Thyroid gland (tissue), 4 donors: ENCODE results near the gene VPREB1. TPM values are rescaled to one million over a fixed set of nuclear protein-coding genes. Genes with fewer than 3 reads are reported as not detected.
"Not testable (repeated sequence)": the region's sequence is repeated elsewhere in the genome, so short reads cannot be mapped to it uniquely, and the experiment has no call there.

Experiments
- DNase-seq, 2 donors: peaks; one replicate each; pipeline ENCODE4 v3.0.0-alpha.2; 2019
- H3K27ac ChIP-seq, 3 donors: fragments of 200-600 bp; sonication (generic); 1 replicate in 2 of 3; 2 replicates in 1 of 3; pipeline ENCODE4 v1.5.1; 2016 to 2019; ENCODE audit warnings: mild to moderate bottlenecking in 1 of 3, moderate library complexity in 1 of 3
- H3K27me3 ChIP-seq: fragments of 200-600 bp; sonication (generic); one replicate; pipeline ENCODE4 v1.5.1; 2019
- H3K36me3 ChIP-seq, 2 donors: fragments of 200-600 bp; sonication (generic); one replicate each; pipeline ENCODE4 v1.5.1; 2016 to 2019
- H3K4me1 ChIP-seq, 2 donors: fragments of 200-600 bp; sonication (generic); one replicate each; pipeline ENCODE4 v1.5.1; 2017 to 2019
- H3K4me3 ChIP-seq, 3 donors: fragments of 200-600 bp; sonication (generic); replicated peaks in 1 of 3; 1 replicate in 2 of 3; 2 replicates in 1 of 3; pipeline ENCODE4 v1.5.1; 2016; ENCODE audit warnings: mild to moderate bottlenecking in 1 of 3
- H3K9me3 ChIP-seq: fragments of 200-600 bp; sonication (generic); one replicate; pipeline ENCODE4 v1.5.1; 2017
- WGBS, 2 donors: methylation state at CpG; one replicate each; pipeline ENCODE4 v1.1.5; 2017; 5-methylcytosine and 5-hydroxymethylcytosine counted together
- intact Hi-C: fragments of 100-400 bp; cut with DNase I; formaldehyde crosslinking; loops from one replicate; pipeline ENCODE4 v1.15.1; 2023
- total RNA-seq, 4 donors: library from RNA; depleted of rRNA; stranded (reverse); fragments of >200 nt; gene quantifications; one replicate each; pipeline ENCODE4 v1.2.3, GENCODE V29; 2016

Gene VPREB1
- total RNA-seq, 4 donors from 2014 or later: not detected

- WGBS, 2 donors: 74 to 87% methylated on average over 3 of the region's 3 CpGs
- H3K4me3 ChIP-seq, H3K4me1 ChIP-seq, H3K27me3 ChIP-seq, DNase-seq, intact Hi-C loops, H3K9me3 ChIP-seq, H3K27ac ChIP-seq, H3K36me3 ChIP-seq: not testable (repeated sequence)
Observed at GRCh38 chr22:22263823-22264222, 19.2 kb downstream of the VPREB1 start.

GRCh38 chr22:22270036-22270676 lies 25.6 kb downstream of the VPREB1 start:
- H3K27ac ChIP-seq: peak overlapping the region in 1 of 3 donors; percentile 39
- 85 to 87% methylated on average over 4 to 7 of the region's 7 CpGs for WGBS, 2 donors
- H3K4me1 ChIP-seq, H3K27me3 ChIP-seq, H3K36me3 ChIP-seq, intact Hi-C loops, H3K9me3 ChIP-seq, H3K4me3 ChIP-seq: not testable (repeated sequence)
- peak; percentile 20 to 55 for DNase-seq

- H3K9me3 ChIP-seq, intact Hi-C loops, H3K27ac ChIP-seq, H3K36me3 ChIP-seq, DNase-seq, H3K4me1 ChIP-seq, H3K27me3 ChIP-seq, H3K4me3 ChIP-seq: not testable (repeated sequence)
- 88 to 95% methylated on average over 4 of the region's 4 CpGs for WGBS, 2 donors
Observed at GRCh38 chr22:22277423-22277822, 32.8 kb downstream of the VPREB1 start.

- H3K9me3 ChIP-seq, H3K27me3 ChIP-seq, DNase-seq, H3K4me3 ChIP-seq, H3K36me3 ChIP-seq, H3K27ac ChIP-seq, intact Hi-C loops, H3K4me1 ChIP-seq: not testable (repeated sequence)
Observed at GRCh38 chr22:22284962-22285756, 40.6 kb downstream of the VPREB1 start.

GRCh38 chr22:22286390-22287105 lies 42.0 kb downstream of the VPREB1 start:
- H3K36me3 ChIP-seq: not testable (repeated sequence)

GRCh38 chr22:22287106-22287626 lies 42.6 kb downstream of the VPREB1 start:
- H3K27ac ChIP-seq, H3K27me3 ChIP-seq, DNase-seq, H3K4me3 ChIP-seq, H3K4me1 ChIP-seq, H3K36me3 ChIP-seq, H3K9me3 ChIP-seq, intact Hi-C loops: not testable (repeated sequence)
- WGBS, 2 donors: 97 to 98% methylated on average over 5 of the region's 5 CpGs

More at GRCh38 chr22:22286390-22287105, 42.0 kb downstream of the VPREB1 start:
- intact Hi-C loops, DNase-seq, H3K4me3 ChIP-seq, H3K27ac ChIP-seq, H3K4me1 ChIP-seq, H3K9me3 ChIP-seq, H3K27me3 ChIP-seq: not testable (repeated sequence)
- 93 to 95% methylated on average over 1 of the region's 1 CpG for WGBS, 2 donors

- H3K27ac ChIP-seq, H3K36me3 ChIP-seq, DNase-seq, H3K9me3 ChIP-seq, H3K4me3 ChIP-seq, H3K27me3 ChIP-seq, H3K4me1 ChIP-seq, intact Hi-C loops: not testable (repeated sequence)
- WGBS, 2 donors: 91 to 93% methylated on average over 7 to 8 of the region's 8 CpGs
Observed at GRCh38 chr22:22289666-22290065, 45.1 kb downstream of the VPREB1 start.

- H3K27ac ChIP-seq, H3K27me3 ChIP-seq, DNase-seq, H3K4me1 ChIP-seq, H3K9me3 ChIP-seq, H3K36me3 ChIP-seq, H3K4me3 ChIP-seq, intact Hi-C loops: not testable (repeated sequence)
- WGBS, 2 donors: 94 to 97% methylated on average over 2 to 3 of the region's 3 CpGs
Observed at GRCh38 chr22:22291129-22291806, 46.7 kb downstream of the VPREB1 start.

GRCh38 chr22:22292656-22293055 lies 48.1 kb downstream of the VPREB1 start:
- WGBS, 2 donors: 83 to 100% methylated on average over 1 of the region's 3 CpGs
- H3K36me3 ChIP-seq, intact Hi-C loops, DNase-seq, H3K27ac ChIP-seq, H3K9me3 ChIP-seq, H3K4me1 ChIP-seq, H3K27me3 ChIP-seq, H3K4me3 ChIP-seq: not testable (repeated sequence)

- WGBS, 2 donors: 92 to 96% methylated on average over 7 of the region's 7 CpGs
- H3K27me3 ChIP-seq, DNase-seq, H3K27ac ChIP-seq, H3K36me3 ChIP-seq, H3K9me3 ChIP-seq, H3K4me1 ChIP-seq, H3K4me3 ChIP-seq, intact Hi-C loops: not testable (repeated sequence)
Observed at GRCh38 chr22:22293436-22293835, 48.9 kb downstream of the VPREB1 start.

- intact Hi-C loops, DNase-seq, H3K9me3 ChIP-seq, H3K27me3 ChIP-seq, H3K27ac ChIP-seq, H3K36me3 ChIP-seq, H3K4me3 ChIP-seq, H3K4me1 ChIP-seq: not testable (repeated sequence)
- 99% methylated on average over 12 of the region's 13 CpGs for WGBS, 2 donors
Observed at GRCh38 chr22:22294641-22295040, 50.1 kb downstream of the VPREB1 start.
